HepG2 (cell line): ENCODE data around the gene C19orf73. TPM values are rescaled to one million over a fixed set of nuclear protein-coding genes. Genes with fewer than 3 reads are reported as not detected.

Experiments used
- ATAC-seq: fragments of 200-7000 bp; cut with Tn5 transposase; 3 replicates; pipeline ENCODE4 v1.9.1; 2020; ENCODE audit warnings: mild to moderate bottlenecking, moderate library complexity
- BruUV-seq: library from RNA; stranded (reverse); fragments of 400-500 nt; replicated peaks from 2 replicates; lab custom pipeline; 2021; lab: Mats Ljungman, UMichigan
- CTCF ChIA-PET: fragments of 300-600 bp; formaldehyde crosslinking; extraction: SDS; loops from one replicate; lab custom pipeline; 2021; ENCODE audit warnings: low total read pairs, inconsistent platforms, low intra/inter-chr PET ratio; lab: Yijun Ruan, JAX
- POLR2A ChIA-PET: fragments of 350-600 bp; sonication (Branson Sonifier 250); formaldehyde crosslinking; loops from one replicate; lab custom pipeline; 2020; ENCODE audit warnings: antibody characterized with exemption, inconsistent platforms; lab: Yijun Ruan, JAX
- DNase-seq: peaks from one replicate; pipeline ENCODE4 v3.0.0-alpha.2; 2015; ENCODE audit warnings: low spot score
- FAIRE-seq: peaks from 3 replicates; lab custom pipeline; 2011; peaks lifted over from hg19 to GRCh38; lab: Jason Lieb, UNC
- H2AFZ ChIP-seq: one replicate; pipeline ENCODE4 v1.6.1; 2011; ENCODE audit warnings: low read length, inconsistent platforms
- H3K27ac ChIP-seq: fragments of 300-600 bp; 3 replicates; pipeline ENCODE4 v1.8.0; 2011; ENCODE audit warnings: mixed run types, mild to moderate bottlenecking, mixed read lengths, low read length, inconsistent platforms; ENCODE audit not compliant: insufficient read depth; ENCODE audit errors: extremely low read length
- H3K27me3 ChIP-seq, 2 experiments: fragments of 200-600 bp in 1 of 2; 2 replicates in 1 of 2; 3 replicates in 1 of 2; pipeline versions ENCODE4 v1.6.0 to v1.8.0; 2011; ENCODE audit warnings: low read length in 2 of 2, mild to moderate bottlenecking in 2 of 2, moderate library complexity in 2 of 2, inconsistent platforms in 1 of 2; ENCODE audit not compliant: insufficient read depth in 2 of 2, control insufficient read depth in 1 of 2
- H3K36me3 ChIP-seq, 2 experiments: fragments of 200-600 bp in 1 of 2; replicated peaks in 1 of 2; 2 replicates in 1 of 2; 3 replicates in 1 of 2; pipeline versions ENCODE4 v1.5.1 to v1.8.0; 2011; ENCODE audit warnings: low read length in 2 of 2, inconsistent platforms in 1 of 2; ENCODE audit not compliant: insufficient read depth in 2 of 2, control insufficient read depth in 1 of 2
- H3K4me1 ChIP-seq: 2 replicates; pipeline ENCODE4 v1.5.1; 2012; ENCODE audit warnings: low read length, inconsistent platforms; ENCODE audit not compliant: insufficient read depth
- H3K4me2 ChIP-seq: 2 replicates; pipeline ENCODE4 v1.6.0; 2011; ENCODE audit warnings: low read depth, low read length, inconsistent platforms
- H3K4me3 ChIP-seq, 3 experiments: fragments of 200-600 bp in 1 of 3; sonication (generic), shearing (Covaris generic) in 1 of 3; replicated peaks in 1 of 3; 2 replicates each; pipeline ENCODE4 v1.5.1; 2011 to 2016; ENCODE audit warnings: low read length in 3 of 3, inconsistent platforms in 2 of 3, low read depth in 2 of 3, mild to moderate bottlenecking in 2 of 3, control low read depth in 1 of 3, mixed read lengths in 1 of 3; ENCODE audit not compliant: insufficient read depth in 1 of 3
- H3K79me2 ChIP-seq: one replicate; pipeline ENCODE4 v1.6.1; 2011; ENCODE audit warnings: low read length, inconsistent platforms; ENCODE audit not compliant: insufficient read depth
- H3K9ac ChIP-seq: 2 replicates; pipeline ENCODE4 v1.6.0; 2011; ENCODE audit warnings: mild to moderate bottlenecking, low read depth, low read length, inconsistent platforms; ENCODE audit not compliant: insufficient read depth
- H3K9me3 ChIP-seq: 2 replicates; pipeline ENCODE4 v1.5.1; 2012; ENCODE audit warnings: mild to moderate bottlenecking, low read length
- H4K20me1 ChIP-seq: 2 replicates; pipeline ENCODE4 v1.6.0; 2011; ENCODE audit warnings: inconsistent platforms, mild to moderate bottlenecking, low read length, moderate library complexity; ENCODE audit not compliant: insufficient read depth
- DR1 ChIP-seq: sonication (generic); formaldehyde crosslinking; IDR thresholded peaks from 2 replicates; pipeline ENCODE4 v1.8.0; 2021; ENCODE audit warnings: mild to moderate bottlenecking, missing genetic modification reagents, inconsistent platforms
- HNRNPLL ChIP-seq: fragments of 200-400 bp; formaldehyde crosslinking; IDR thresholded peaks from 2 replicates; pipeline ENCODE4 v1.6.1; 2017; ENCODE audit warnings: mild to moderate bottlenecking, low read depth, low read length; ENCODE audit not compliant: poor library complexity, severe bottlenecking
- NFRKB ChIP-seq: fragments of 450-650 bp; IDR thresholded peaks from 2 replicates; pipeline ENCODE4 v1.6.1; 2017
- SP1 ChIP-seq, 2 experiments: fragments of 450-650 bp in 1 of 2; sonication (generic) in 1 of 2; formaldehyde crosslinking in 1 of 2; IDR thresholded peaks; 2 replicates each; pipeline versions ENCODE4 v1.4.0 to v1.6.1; 2016 to 2020; ENCODE audit warnings: missing genetic modification reagents in 1 of 2
- SP4 ChIP-seq: sonication (generic); formaldehyde crosslinking; IDR thresholded peaks from 2 replicates; pipeline ENCODE4 v1.8.1; 2023; ENCODE audit warnings: mild to moderate bottlenecking, missing genetic modification reagents
- ZFX ChIP-seq: sonication (generic); formaldehyde crosslinking; IDR thresholded peaks from 2 replicates; pipeline ENCODE4 v1.4.0; 2020; ENCODE audit warnings: mild to moderate bottlenecking, low read depth, missing genetic modification reagents, moderate library complexity
- ZFY ChIP-seq: sonication (generic); formaldehyde crosslinking; IDR thresholded peaks from 2 replicates; pipeline ENCODE4 v1.4.0; 2020; ENCODE audit warnings: missing genetic modification reagents
- WGBS: methylation state at CpG from one replicate; pipeline ENCODE4 v1.1.6; 2017; ENCODE audit warnings: low lambda C conversion rate; 5-methylcytosine and 5-hydroxymethylcytosine counted together
- in situ Hi-C: cut with HindIII; loops from 2 replicates; pipeline ENCODE4 v1.10.0; 2017; ENCODE audit warnings: low pct_unique_long_range_greater_than_20kb; ENCODE audit not compliant: extremely low pct_ligation_motif_present
- intact Hi-C: fragments of 100-400 bp; cut with micrococcal nuclease; formaldehyde crosslinking; loops from one replicate; pipeline ENCODE4 v1.10.0; 2022; ENCODE audit not compliant: unreplicated experiment
- polyA plus RNA-seq, 8 experiments: library from polyadenylated mRNA; depleted of rRNA in 3 of 8; stranded (reverse) in 7 of 8; unstranded in 1 of 8; fragments of >200 nt; fragmentation: Illumina TruSeq in 4 of 8; extraction: Trizol in 4 of 8; gene quantifications; 2 replicates each; pipeline versions ENCODE4 v1.2.1 to v1.2.3, GENCODE V29; 2011 to 2016; ENCODE audit warnings: low read depth in 4 of 8, missing spikeins in 1 of 8, mixed read lengths in 1 of 8; ENCODE audit not compliant: insufficient read depth in 1 of 8
- total RNA-seq, 5 experiments: library from RNA; depleted of rRNA; stranded (reverse); fragments of >200 nt; fragmentation: Illumina TruSeq; extraction: Trizol; gene quantifications; 2 replicates each; pipeline ENCODE4 v1.2.3, GENCODE V29; 2016; ENCODE audit warnings: low read depth in 1 of 5
- TF ChIP-seq, protein P1 (sequence below): sonication (generic); formaldehyde crosslinking; IDR thresholded peaks from 2 replicates; pipeline ENCODE4 v1.4.0; 2020; ENCODE audit warnings: missing genetic modification reagents
- TF ChIP-seq, protein P2 (sequence below): sonication (generic); formaldehyde crosslinking; IDR thresholded peaks from 2 replicates; pipeline ENCODE4 v1.4.0; 2020; ENCODE audit warnings: missing genetic modification reagents, borderline replicate concordance

C19orf73 gene
- total and polyA plus RNA-seq, 2 of the 13 experiments (the other 11 are each of a cell fraction or from before 2014, with no cell fraction given) = 1.4 to 1.5 TPM

DNA sequence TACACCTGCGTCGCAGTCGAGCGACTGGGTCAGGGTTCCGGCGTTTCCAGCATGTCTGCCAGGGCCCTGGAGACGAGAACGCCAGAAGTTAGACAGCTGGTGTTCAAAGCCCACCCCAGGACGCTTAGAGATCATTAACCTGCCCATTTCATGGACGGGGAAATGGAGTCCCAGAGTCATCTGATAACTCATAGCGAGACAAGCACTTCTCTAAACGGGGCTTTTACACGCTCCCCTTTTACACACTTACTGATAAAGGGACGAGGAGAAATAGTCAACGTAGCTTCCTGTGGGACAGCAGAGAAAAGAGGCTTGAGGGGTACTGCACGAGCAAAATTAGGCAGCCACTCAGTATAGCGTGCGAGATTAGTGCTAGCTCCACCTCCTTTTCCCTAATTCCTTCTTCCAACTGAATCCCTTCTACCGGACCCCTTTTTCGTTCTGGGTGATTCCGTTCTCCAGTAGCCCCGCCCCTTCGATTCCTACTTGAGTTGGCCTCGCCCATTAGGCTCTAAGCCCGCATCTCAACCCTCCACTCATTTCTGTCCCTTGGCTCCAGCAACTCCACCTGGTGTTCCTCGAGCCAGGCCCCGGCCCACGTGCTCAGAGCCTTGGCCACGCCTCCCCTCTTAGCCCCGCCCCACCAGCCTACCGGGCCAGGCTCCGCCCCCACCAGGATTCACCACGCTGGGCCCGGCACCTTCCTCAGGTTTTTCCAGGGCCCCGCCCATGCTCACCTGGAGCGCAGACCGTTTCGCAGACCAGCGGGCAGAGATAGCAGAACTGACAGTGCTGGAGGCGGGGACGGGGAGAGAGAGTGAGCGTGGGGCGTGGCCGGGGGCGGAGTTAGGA lies 32.5 kb upstream of the C19orf73 start (continued):
- TF ChIP-seq ZFY (CRISPR knock-in tag) (0 out of 2 replicates have a peak, but pooled peaks have one; percentile 39), SP1 (IDR thresholded peaks at IDR 0.05) (no peak), SP1 (CRISPR knock-in tag; IDR thresholded peaks at IDR 0.05) (peak; percentile 70), ZFX (CRISPR knock-in tag) (peak; percentile 27; the same call in 1 of the 2 replicates), NFRKB (no peak), HNRNPLL (peak; percentile 34), SP4 (peak; percentile 78; the same call in 1 of the 2 replicates)
- TF ChIP-seq, protein P1, sequence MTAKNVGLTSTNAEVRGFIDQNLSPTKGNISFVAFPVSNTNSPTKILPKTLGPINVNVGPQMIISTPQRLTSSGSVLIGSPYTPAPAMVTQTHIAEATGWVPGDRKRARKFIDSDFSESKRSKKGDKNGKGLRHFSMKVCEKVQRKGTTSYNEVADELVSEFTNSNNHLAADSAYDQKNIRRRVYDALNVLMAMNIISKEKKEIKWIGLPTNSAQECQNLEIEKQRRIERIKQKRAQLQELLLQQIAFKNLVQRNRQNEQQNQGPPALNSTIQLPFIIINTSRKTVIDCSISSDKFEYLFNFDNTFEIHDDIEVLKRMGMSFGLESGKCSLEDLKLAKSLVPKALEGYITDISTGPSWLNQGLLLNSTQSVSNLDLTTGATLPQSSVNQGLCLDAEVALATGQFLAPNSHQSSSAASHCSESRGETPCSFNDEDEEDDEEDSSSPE (CRISPR knock-in tag) = peak; percentile 63

DNA sequence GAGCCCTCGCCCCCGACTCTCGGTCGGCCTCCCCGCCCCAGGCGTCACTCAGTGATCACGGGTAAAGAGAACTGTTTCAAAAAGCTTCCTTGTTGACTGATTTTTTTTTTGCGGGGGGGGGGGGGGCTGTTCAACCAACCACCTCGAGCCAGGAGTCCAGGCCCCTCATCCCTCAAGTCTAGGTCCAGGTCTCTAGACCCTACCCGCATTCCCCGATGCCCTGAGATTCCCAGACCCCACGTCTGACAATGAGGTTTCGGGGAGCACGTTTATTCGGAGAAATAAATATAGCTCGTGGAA lies 32.0 kb upstream of the C19orf73 start:
- no peak for ATAC-seq
- Histone ChIP-seq H2AFZ (no peak overlapping the region), H3K4me1 (peaks cover 64% of the 10 kb centered on the region), H3K79me2 (no peaks in the 10 kb centered on the region), H3K9me3 (no peaks in the 10 kb centered on the region)
- TF ChIP-seq, protein P2, sequence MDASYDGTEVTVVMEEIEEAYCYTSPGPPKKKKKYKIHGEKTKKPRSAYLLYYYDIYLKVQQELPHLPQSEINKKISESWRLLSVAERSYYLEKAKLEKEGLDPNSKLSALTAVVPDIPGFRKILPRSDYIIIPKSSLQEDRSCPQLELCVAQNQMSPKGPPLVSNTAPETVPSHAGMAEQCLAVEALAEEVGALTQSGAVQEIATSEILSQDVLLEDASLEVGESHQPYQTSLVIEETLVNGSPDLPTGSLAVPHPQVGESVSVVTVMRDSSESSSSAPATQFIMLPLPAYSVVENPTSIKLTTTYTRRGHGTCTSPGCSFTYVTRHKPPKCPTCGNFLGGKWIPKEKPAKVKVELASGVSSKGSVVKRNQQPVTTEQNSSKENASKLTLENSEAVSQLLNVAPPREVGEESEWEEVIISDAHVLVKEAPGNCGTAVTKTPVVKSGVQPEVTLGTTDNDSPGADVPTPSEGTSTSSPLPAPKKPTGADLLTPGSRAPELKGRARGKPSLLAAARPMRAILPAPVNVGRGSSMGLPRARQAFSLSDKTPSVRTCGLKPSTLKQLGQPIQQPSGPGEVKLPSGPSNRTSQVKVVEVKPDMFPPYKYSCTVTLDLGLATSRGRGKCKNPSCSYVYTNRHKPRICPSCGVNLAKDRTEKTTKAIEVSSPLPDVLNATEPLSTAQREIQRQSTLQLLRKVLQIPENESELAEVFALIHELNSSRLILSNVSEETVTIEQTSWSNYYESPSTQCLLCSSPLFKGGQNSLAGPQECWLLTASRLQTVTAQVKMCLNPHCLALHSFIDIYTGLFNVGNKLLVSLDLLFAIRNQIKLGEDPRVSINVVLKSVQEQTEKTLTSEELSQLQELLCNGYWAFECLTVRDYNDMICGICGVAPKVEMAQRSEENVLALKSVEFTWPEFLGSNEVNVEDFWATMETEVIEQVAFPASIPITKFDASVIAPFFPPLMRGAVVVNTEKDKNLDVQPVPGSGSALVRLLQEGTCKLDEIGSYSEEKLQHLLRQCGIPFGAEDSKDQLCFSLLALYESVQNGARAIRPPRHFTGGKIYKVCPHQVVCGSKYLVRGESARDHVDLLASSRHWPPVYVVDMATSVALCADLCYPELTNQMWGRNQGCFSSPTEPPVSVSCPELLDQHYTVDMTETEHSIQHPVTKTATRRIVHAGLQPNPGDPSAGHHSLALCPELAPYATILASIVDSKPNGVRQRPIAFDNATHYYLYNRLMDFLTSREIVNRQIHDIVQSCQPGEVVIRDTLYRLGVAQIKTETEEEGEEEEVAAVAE (CRISPR knock-in tag) = no peak
- TF ChIP-seq DR1 (CRISPR knock-in tag) = 0 out of 2 replicates have a peak, but pooled peaks have one; percentile 0
- TF ChIP-seq, all 625 proteins: peak for 1
- intact Hi-C loops (loop anchor here (10.0 kb wide), 1 partner anchor 54 kb away; no protein-coding TSS in a partner anchor), in situ Hi-C loops (loop anchor here (5.0 kb wide), 1 partner anchor 34 kb away; the partner anchor contains the start of genes C19orf73 and PPFIA3)
- ChIA-PET POLR2A (interaction anchor here (1.1 to 3.2 kb wide), 4 partner anchors 25 to 157 kb away, joined by 5 to 14 read pairs (median 8); partner anchors contain the start of genes GYS1, LIN7B and RUVBL2), CTCF (no interaction called here)
- FAIRE-seq = no peak
- no peak overlapping the region for H3K9ac ChIP-seq
- 65% methylated on average over 16 of the region's 16 CpGs for WGBS
- no peak for DNase-seq
- peak overlapping the region in 2 of 3 experiments; percentile 53 to 86; a peak in 4 of 6 replicates for H3K4me3 ChIP-seq
- peak overlapping the region; percentile 94 for H3K4me2 ChIP-seq
- no peaks in the 10 kb centered on the region for H4K20me1 ChIP-seq
- no peaks in the 10 kb centered on the region; a peak in 2 of 5 replicates for H3K27me3 ChIP-seq
- no TSS peak for BruUV-seq
- peak overlapping the region; percentile 77 for H3K27ac ChIP-seq
- no peaks in the 10 kb centered on the region for H3K36me3 ChIP-seq
